Neural progenitor cell (in vitro differentiated cells): ENCODE data around the gene LIG4. TPM values are rescaled to one million over a fixed set of nuclear protein-coding genes. Genes with fewer than 3 reads are reported as not detected.

Experiments used
- DNase-seq: peaks from one replicate; pipeline ENCODE4 v3.0.0-alpha.2; 2016; ENCODE audit warnings: low spot score
- H2AFZ ChIP-seq: fragments of 200-600 bp; sonication (generic); replicated peaks from 2 replicates; pipeline ENCODE4 v1.6.1; 2016; ENCODE audit warnings: antibody characterized with exemption
- H3F3A ChIP-seq: fragments of 200-600 bp; sonication (generic); 2 replicates; pipeline ENCODE4 v1.6.1; 2016; ENCODE audit warnings: antibody characterized with exemption, low read depth
- H3K27ac ChIP-seq: fragments of 200-600 bp; sonication (generic); 2 replicates; pipeline ENCODE4 v1.5.1; 2016; ENCODE audit warnings: mild to moderate bottlenecking
- H3K27me3 ChIP-seq: fragments of 200-600 bp; sonication (generic); 2 replicates; pipeline ENCODE4 v1.6.1; 2016; ENCODE audit warnings: mild to moderate bottlenecking, moderate library complexity
- H3K36me3 ChIP-seq: fragments of 200-600 bp; sonication (generic); 2 replicates; pipeline ENCODE4 v1.5.1; 2016
- H3K4me1 ChIP-seq: fragments of 200-600 bp; sonication (generic); 2 replicates; pipeline ENCODE4 v1.6.1; 2016; ENCODE audit warnings: mixed run types
- H3K4me2 ChIP-seq: fragments of 200-600 bp; sonication (generic); 2 replicates; pipeline ENCODE4 v1.6.1; 2016
- H3K4me3 ChIP-seq: fragments of 200-600 bp; sonication (generic); 2 replicates; pipeline ENCODE4 v1.5.1; 2016
- H3K79me2 ChIP-seq: fragments of 200-600 bp; sonication (generic); 2 replicates; pipeline ENCODE4 v1.6.1; 2016; ENCODE audit warnings: low read depth
- H3K9ac ChIP-seq: fragments of 200-600 bp; sonication (generic); 2 replicates; pipeline ENCODE4 v1.6.1; 2016
- H3K9me3 ChIP-seq: fragments of 200-600 bp; sonication (generic); 2 replicates; pipeline ENCODE4 v1.5.1; 2016; ENCODE audit warnings: low read depth
- H4K20me1 ChIP-seq: fragments of 200-600 bp; sonication (generic); 2 replicates; pipeline ENCODE4 v1.6.1; 2016; ENCODE audit warnings: low read depth
- H3K27ac Mint-ChIP-seq: 3 replicates; pipeline ENCODE4 v1.8.0; 2021; ENCODE audit warnings: mixed read lengths
- H3K27me3 Mint-ChIP-seq: 2 replicates; pipeline ENCODE4 v1.8.0; 2022; ENCODE audit warnings: low read depth, mild to moderate bottlenecking, inconsistent platforms, moderate library complexity, mixed read lengths; ENCODE audit not compliant: insufficient read depth
- H3K36me3 Mint-ChIP-seq: 3 replicates; pipeline ENCODE4 v1.8.0; 2021; ENCODE audit warnings: mixed read lengths
- H3K4me1 Mint-ChIP-seq: 3 replicates; pipeline ENCODE4 v1.8.0; 2021; ENCODE audit warnings: mixed read lengths
- H3K4me3 Mint-ChIP-seq: 3 replicates; pipeline ENCODE4 v1.8.0; 2021; ENCODE audit warnings: mild to moderate bottlenecking, moderate library complexity, mixed read lengths
- H3K9me3 Mint-ChIP-seq: 3 replicates; pipeline ENCODE4 v1.8.0; 2020; ENCODE audit warnings: mixed read lengths
- EZH2 ChIP-seq: fragments of 200-600 bp; sonication (generic); IDR thresholded peaks from 2 replicates; pipeline ENCODE4 v1.6.1; 2017; ENCODE audit warnings: antibody characterized with exemption, mild to moderate bottlenecking, moderate library complexity
- EZH2phosphoT487 ChIP-seq: fragments of 200-600 bp; sonication (generic); IDR thresholded peaks from 2 replicates; pipeline ENCODE4 v1.6.1; 2017; ENCODE audit warnings: antibody characterized with exemption
- total RNA-seq: library from RNA; depleted of rRNA; stranded (reverse); fragments of >200 nt; gene quantifications from 2 replicates; pipeline ENCODE4 v1.2.3, GENCODE V29; 2015; ENCODE audit warnings: low replicate concordance
- TF ChIP-seq, protein P1 (sequence below): fragments of 200-600 bp; sonication (generic); IDR thresholded peaks from 2 replicates; pipeline ENCODE4 v1.5.1; 2017; ENCODE audit warnings: antibody characterized with exemption, mild to moderate bottlenecking

Gene LIG4
- 8.0 and 16.3 TPM in 2 replicates for total RNA-seq

- no peaks in the 10 kb centered on the region for H3K27me3 ChIP-seq
- H3F3A ChIP-seq: peaks cover 16% of the 10 kb centered on the region
- TF ChIP-seq EZH2 (no peak), EZH2phosphoT487 (no peak)
- TF ChIP-seq, protein P1, sequence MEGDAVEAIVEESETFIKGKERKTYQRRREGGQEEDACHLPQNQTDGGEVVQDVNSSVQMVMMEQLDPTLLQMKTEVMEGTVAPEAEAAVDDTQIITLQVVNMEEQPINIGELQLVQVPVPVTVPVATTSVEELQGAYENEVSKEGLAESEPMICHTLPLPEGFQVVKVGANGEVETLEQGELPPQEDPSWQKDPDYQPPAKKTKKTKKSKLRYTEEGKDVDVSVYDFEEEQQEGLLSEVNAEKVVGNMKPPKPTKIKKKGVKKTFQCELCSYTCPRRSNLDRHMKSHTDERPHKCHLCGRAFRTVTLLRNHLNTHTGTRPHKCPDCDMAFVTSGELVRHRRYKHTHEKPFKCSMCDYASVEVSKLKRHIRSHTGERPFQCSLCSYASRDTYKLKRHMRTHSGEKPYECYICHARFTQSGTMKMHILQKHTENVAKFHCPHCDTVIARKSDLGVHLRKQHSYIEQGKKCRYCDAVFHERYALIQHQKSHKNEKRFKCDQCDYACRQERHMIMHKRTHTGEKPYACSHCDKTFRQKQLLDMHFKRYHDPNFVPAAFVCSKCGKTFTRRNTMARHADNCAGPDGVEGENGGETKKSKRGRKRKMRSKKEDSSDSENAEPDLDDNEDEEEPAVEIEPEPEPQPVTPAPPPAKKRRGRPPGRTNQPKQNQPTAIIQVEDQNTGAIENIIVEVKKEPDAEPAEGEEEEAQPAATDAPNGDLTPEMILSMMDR: no peak
- peaks cover 32% of the 10 kb centered on the region for H3K4me1 Mint-ChIP-seq
- H4K20me1 ChIP-seq: peaks cover 11% of the 10 kb centered on the region
- H3K36me3 Mint-ChIP-seq: peaks cover 9% of the 10 kb centered on the region
- peak within 1 kb of the TSS; percentile 58 for H3K4me3 ChIP-seq
- H3K27ac ChIP-seq: no peak within 1 kb of the TSS
- H3K27me3 Mint-ChIP-seq: peaks cover 2% of the 10 kb centered on the region
- no peaks in the 10 kb centered on the region for H3K36me3 ChIP-seq
- peak within 1 kb of the TSS; percentile 83 for H3K27ac Mint-ChIP-seq
- H3K4me3 Mint-ChIP-seq: peak within 1 kb of the TSS; percentile 94
- peak within 1 kb of the TSS; percentile 94 for H3K4me2 ChIP-seq
- peaks cover 13% of the 10 kb centered on the region for H3K4me1 ChIP-seq
- H3K9ac ChIP-seq: no peak within 1 kb of the TSS
- H3K79me2 ChIP-seq: peaks cover 30% of the 10 kb centered on the region
- H3K9me3 Mint-ChIP-seq: no peaks in the 10 kb centered on the region
- DNase-seq: peak; percentile 98
- no peaks in the 10 kb centered on the region for H3K9me3 ChIP-seq
- H2AFZ ChIP-seq: peak within 1 kb of the TSS; percentile 87
Observed at GRCh38 chr13:108215436-108215835, at the start of gene LIG4. LIG4 (minus strand) TSS chr13:108215536; CDS start chr13:108211268, 4,268 bp downstream.

GRCh38 chr13:108263621-108264355 lies 48.5 kb upstream of the LIG4 start:
- H3K27me3 Mint-ChIP-seq: peaks cover 4% of the 10 kb centered on the region
- Histone ChIP-seq H3K4me1 (no peaks in the 10 kb centered on the region), H3K36me3 (no peaks in the 10 kb centered on the region), H3K9me3 (no peaks in the 10 kb centered on the region), H3F3A (no peaks in the 10 kb centered on the region), H3K4me3 (no peak overlapping the region), H3K27me3 (no peaks in the 10 kb centered on the region), H4K20me1 (no peaks in the 10 kb centered on the region), H3K4me2 (no peak overlapping the region), H3K79me2 (no peaks in the 10 kb centered on the region), H3K27ac (no peak overlapping the region), H3K9ac (no peak overlapping the region), H2AFZ (no peak overlapping the region)
- no peak for DNase-seq
- TF ChIP-seq, protein P1: no peak
- TF ChIP-seq EZH2 (no peak), EZH2phosphoT487 (no peak)
- no peak overlapping the region for H3K4me3 Mint-ChIP-seq
- H3K9me3 Mint-ChIP-seq: no peaks in the 10 kb centered on the region
- no peaks in the 10 kb centered on the region for H3K36me3 Mint-ChIP-seq
- no peak overlapping the region for H3K27ac Mint-ChIP-seq
- H3K4me1 Mint-ChIP-seq: no peaks in the 10 kb centered on the region

- H3F3A ChIP-seq: no peaks in the 10 kb centered on the region
- H3K9ac ChIP-seq: no peak overlapping the region
- H4K20me1 ChIP-seq: no peaks in the 10 kb centered on the region
- Mint-ChIP-seq H3K9me3 (peaks cover 7% of the 10 kb centered on the region), H3K36me3 (peaks cover 3% of the 10 kb centered on the region), H3K4me1 (no peaks in the 10 kb centered on the region), H3K27me3 (no peaks in the 10 kb centered on the region), H3K4me3 (no peak overlapping the region), H3K27ac (no peak overlapping the region)
- no peaks in the 10 kb centered on the region for H3K4me1 ChIP-seq
- H3K36me3 ChIP-seq: no peaks in the 10 kb centered on the region
- H3K9me3 ChIP-seq: no peaks in the 10 kb centered on the region
- no peak overlapping the region for H2AFZ ChIP-seq
- no peak overlapping the region for H3K4me3 ChIP-seq
- TF ChIP-seq EZH2phosphoT487 (no peak), EZH2 (no peak)
- TF ChIP-seq, protein P1: no peak
- H3K27me3 ChIP-seq: no peaks in the 10 kb centered on the region
- H3K27ac ChIP-seq: no peak overlapping the region
- no peaks in the 10 kb centered on the region for H3K79me2 ChIP-seq
- no peak for DNase-seq
- H3K4me2 ChIP-seq: no peak overlapping the region
Observed at GRCh38 chr13:108257248-108257647, 41.9 kb upstream of the LIG4 start.
